Endothelial cell of umbilical vein (primary cell): ENCODE measurements around the gene CD320. TPM values are rescaled to one million over a fixed set of nuclear protein-coding genes. Genes with fewer than 3 reads are reported as not detected.

Source experiments
- BruUV-seq: library from RNA; stranded (reverse); fragments of 400-500 nt; replicated peaks from 2 replicates; lab custom pipeline; 2021; lab: Mats Ljungman, UMichigan
- CTCF ChIA-PET: fragments of 300-600, 350-600 bp; sonication (Branson Sonifier 250); formaldehyde crosslinking; loops from one replicate; lab custom pipeline; 2021; ENCODE audit warnings: antibody characterized with exemption, inconsistent platforms; lab: Charles Lee
- POLR2A ChIA-PET: fragments of 300-600, 350-600 bp; sonication (Branson Sonifier 250); formaldehyde crosslinking; loops from one replicate; lab custom pipeline; 2021; ENCODE audit warnings: antibody characterized with exemption, inconsistent platforms; lab: Charles Lee
- DNase-seq: peaks from one replicate; pipeline ENCODE4 v3.0.0-alpha.2; 2011; ENCODE audit warnings: low read depth, low spot score
- FAIRE-seq: peaks from 2 replicates; lab custom pipeline; 2011; peaks lifted over from hg19 to GRCh38; lab: Jason Lieb, UNC
- H2AFZ ChIP-seq: 2 replicates; pipeline ENCODE4 v1.6.0; 2012; ENCODE audit warnings: low read depth, low read length, control low read depth, inconsistent platforms
- H3K27ac ChIP-seq: 2 replicates; pipeline ENCODE4 v1.5.1; 2011; ENCODE audit warnings: low read depth, mild to moderate bottlenecking, control low read depth, low read length, moderate library complexity; ENCODE audit not compliant: insufficient read depth
- H3K27me3 ChIP-seq, 2 experiments: 2 replicates each; pipeline versions ENCODE4 v1.6.0 to v1.6.1; 2011; ENCODE audit warnings: low read length in 2 of 2, mixed read lengths in 1 of 2; ENCODE audit not compliant: control insufficient read depth in 2 of 2, insufficient read depth in 2 of 2
- H3K36me3 ChIP-seq, 2 experiments: 2 replicates in 1 of 2; 3 replicates in 1 of 2; pipeline ENCODE4 v1.5.1; 2011; ENCODE audit warnings: low read length in 2 of 2, mild to moderate bottlenecking in 1 of 2, moderate library complexity in 1 of 2; ENCODE audit not compliant: control insufficient read depth in 2 of 2, insufficient read depth in 2 of 2; ENCODE audit errors: extremely low read depth in 1 of 2
- H3K4me1 ChIP-seq: 3 replicates; pipeline ENCODE4 v1.5.1; 2011; ENCODE audit warnings: mild to moderate bottlenecking, low read length; ENCODE audit not compliant: control insufficient read depth, insufficient read depth; ENCODE audit errors: extremely low read depth
- H3K4me2 ChIP-seq: 2 replicates; pipeline ENCODE4 v1.6.1; 2011; ENCODE audit warnings: low read length, control low read depth, mixed read lengths; ENCODE audit not compliant: insufficient read depth
- H3K4me3 ChIP-seq, 3 experiments: fragments of 200-600 bp in 1 of 3; sonication (generic), shearing (Covaris generic) in 1 of 3; replicated peaks in 1 of 3; 2 replicates each; pipeline ENCODE4 v1.5.1; 2011 to 2016; ENCODE audit warnings: control low read depth in 3 of 3, low read length in 3 of 3, mild to moderate bottlenecking in 2 of 3, inconsistent platforms in 1 of 3, low read depth in 1 of 3, moderate library complexity in 1 of 3; ENCODE audit not compliant: insufficient read depth in 1 of 3
- H3K79me2 ChIP-seq: 2 replicates; pipeline ENCODE4 v1.6.0; 2012; ENCODE audit warnings: low read length, inconsistent platforms; ENCODE audit not compliant: control insufficient read depth, insufficient read depth
- H3K9ac ChIP-seq: replicated peaks from 2 replicates; pipeline ENCODE3; 2011; ENCODE audit warnings: low read length, control low read depth; ENCODE audit not compliant: insufficient read depth; ENCODE audit errors: extremely low read depth
- H3K9me1 ChIP-seq: replicated peaks from 3 replicates; pipeline ENCODE4 v1.6.0; 2011; ENCODE audit warnings: mild to moderate bottlenecking, low read length; ENCODE audit not compliant: control insufficient read depth, insufficient read depth; ENCODE audit errors: extremely low read depth
- H3K9me3 ChIP-seq: replicated peaks from 2 replicates; pipeline ENCODE4 v1.5.1; 2012; ENCODE audit warnings: low read length, inconsistent platforms; ENCODE audit not compliant: control insufficient read depth, insufficient read depth
- H4K20me1 ChIP-seq: replicated peaks from 2 replicates; pipeline ENCODE3; 2011; ENCODE audit warnings: mild to moderate bottlenecking, low read length; ENCODE audit not compliant: control insufficient read depth, insufficient read depth; ENCODE audit errors: extremely low read depth
- EZH2 ChIP-seq: IDR thresholded peaks from 2 replicates; pipeline ENCODE4 v1.6.1; 2012; ENCODE audit warnings: borderline replicate concordance, low read depth, mild to moderate bottlenecking, moderate library complexity, low read length, inconsistent platforms; ENCODE audit not compliant: severe bottlenecking
- FOS ChIP-seq: IDR thresholded peaks from 2 replicates; pipeline ENCODE4 v1.6.1; 2011; ENCODE audit warnings: mild to moderate bottlenecking, low read length, moderate library complexity, borderline replicate concordance; ENCODE audit not compliant: insufficient read depth
- GATA2 ChIP-seq: IDR thresholded peaks from 2 replicates; pipeline ENCODE4 v1.7.0; 2011; ENCODE audit warnings: low read depth, mild to moderate bottlenecking, moderate library complexity, mixed read lengths, low read length; ENCODE audit not compliant: insufficient read length, insufficient read depth
- JUN ChIP-seq: IDR thresholded peaks from 2 replicates; pipeline ENCODE4 v1.6.1; 2011; ENCODE audit warnings: borderline replicate concordance, low read depth; ENCODE audit not compliant: insufficient read length, insufficient read depth
- MYC ChIP-seq: IDR thresholded peaks from one replicate; pipeline ENCODE4 v1.6.1; 2011; ENCODE audit warnings: mild to moderate bottlenecking, low read depth, low read length
- POLR2A ChIP-seq: IDR thresholded peaks from 2 replicates; pipeline ENCODE4 v1.6.1; 2012; ENCODE audit warnings: low read depth, mild to moderate bottlenecking, control low read depth, low read length
- POLR2AphosphoS5 ChIP-seq: IDR thresholded peaks from 2 replicates; pipeline ENCODE4 v1.6.1; 2012; ENCODE audit warnings: low read depth, mild to moderate bottlenecking, control low read depth, low read length, moderate library complexity; ENCODE audit not compliant: insufficient read depth
- dilution Hi-C: fragments of 300-500 bp; cut with MboI; formaldehyde crosslinking; loops from one replicate; pipeline ENCODE4 v1.15.0; 2019; ENCODE audit warnings: low sequenced_read_pairs; ENCODE audit not compliant: extremely low pct_ligation_motif_present
- intact Hi-C: fragments of 100-400 bp; cut with micrococcal nuclease; formaldehyde crosslinking; loops from one replicate; pipeline ENCODE4 v1.10.0; 2022
- polyA plus RNA-seq, 4 experiments: library from polyadenylated mRNA; depleted of rRNA in 3 of 4; stranded (reverse) in 3 of 4; unstranded in 1 of 4; fragments of >200 nt; gene quantifications; 2 replicates each; pipeline versions ENCODE4 v1.2.1 to v1.2.3, GENCODE V29; 2011 to 2012; ENCODE audit warnings: missing spikeins in 1 of 4
- total RNA-seq: library from RNA; stranded (reverse); gene quantifications from 2 replicates; pipeline ENCODE4 v1.2.3, GENCODE V29; 2021
- TF ChIP-seq, protein P1 (sequence below): IDR thresholded peaks from 2 replicates; pipeline ENCODE4 v1.6.1; 2011; ENCODE audit not compliant: insufficient read depth, insufficient read length
- TF ChIP-seq, protein P2 (sequence below), 2 donors: IDR thresholded peaks; 1 replicate in 1 of 2; 2 replicates in 1 of 2; pipeline ENCODE4 v1.5.1; 2011; ENCODE audit warnings: low read length in 2 of 2, mild to moderate bottlenecking in 2 of 2, moderate library complexity in 2 of 2, control low read depth in 1 of 2, inconsistent platforms in 1 of 2, low read depth in 1 of 2; ENCODE audit not compliant: insufficient read depth in 1 of 2; ENCODE audit errors: extremely low read depth in 1 of 2

CD320 gene
- total and polyA plus RNA-seq, 2 donors (not counting 3 experiments of a cell fraction or from before 2014, with no cell fraction given): 84.9 to 190 TPM

DNA sequence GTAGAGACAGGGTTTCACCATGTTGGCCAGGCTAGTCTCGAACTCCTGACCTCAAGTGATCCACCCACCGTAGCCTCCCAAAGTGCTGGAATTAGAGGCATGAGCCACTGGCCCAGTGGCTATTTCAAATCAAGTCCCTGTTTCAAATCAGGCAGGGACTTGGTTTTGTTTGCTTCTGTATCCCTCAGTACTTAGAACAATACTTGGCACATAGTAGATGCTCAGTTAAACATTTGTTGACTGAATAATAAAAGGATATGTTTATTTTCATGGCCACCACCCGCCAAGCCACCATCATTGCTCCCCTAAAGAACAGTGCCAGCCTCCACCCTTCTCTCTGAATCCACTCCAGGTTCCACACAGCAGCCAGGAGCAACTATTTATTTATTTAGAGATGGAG is 17.3 kb upstream of the CD320 start:
- ChIA-PET CTCF (no interaction called here), POLR2A (no interaction called here)
- peaks cover 26% of the 10 kb centered on the region for H3K79me2 ChIP-seq
- H3K4me2 ChIP-seq: no peak overlapping the region
- DNase-seq: no peak
- H3K27me3 ChIP-seq: no peaks in the 10 kb centered on the region
- no peak for TF ChIP-seq MYC
- no peak for TF ChIP-seq EZH2
- no peak for TF ChIP-seq GATA2
- no peak for TF ChIP-seq POLR2AphosphoS5
- TF ChIP-seq JUN: no peak
- no peak for TF ChIP-seq FOS
- no peak for TF ChIP-seq POLR2A
- TF ChIP-seq, protein P1, sequence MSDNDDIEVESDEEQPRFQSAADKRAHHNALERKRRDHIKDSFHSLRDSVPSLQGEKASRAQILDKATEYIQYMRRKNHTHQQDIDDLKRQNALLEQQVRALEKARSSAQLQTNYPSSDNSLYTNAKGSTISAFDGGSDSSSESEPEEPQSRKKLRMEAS: no peak
- TF ChIP-seq, protein P2, sequence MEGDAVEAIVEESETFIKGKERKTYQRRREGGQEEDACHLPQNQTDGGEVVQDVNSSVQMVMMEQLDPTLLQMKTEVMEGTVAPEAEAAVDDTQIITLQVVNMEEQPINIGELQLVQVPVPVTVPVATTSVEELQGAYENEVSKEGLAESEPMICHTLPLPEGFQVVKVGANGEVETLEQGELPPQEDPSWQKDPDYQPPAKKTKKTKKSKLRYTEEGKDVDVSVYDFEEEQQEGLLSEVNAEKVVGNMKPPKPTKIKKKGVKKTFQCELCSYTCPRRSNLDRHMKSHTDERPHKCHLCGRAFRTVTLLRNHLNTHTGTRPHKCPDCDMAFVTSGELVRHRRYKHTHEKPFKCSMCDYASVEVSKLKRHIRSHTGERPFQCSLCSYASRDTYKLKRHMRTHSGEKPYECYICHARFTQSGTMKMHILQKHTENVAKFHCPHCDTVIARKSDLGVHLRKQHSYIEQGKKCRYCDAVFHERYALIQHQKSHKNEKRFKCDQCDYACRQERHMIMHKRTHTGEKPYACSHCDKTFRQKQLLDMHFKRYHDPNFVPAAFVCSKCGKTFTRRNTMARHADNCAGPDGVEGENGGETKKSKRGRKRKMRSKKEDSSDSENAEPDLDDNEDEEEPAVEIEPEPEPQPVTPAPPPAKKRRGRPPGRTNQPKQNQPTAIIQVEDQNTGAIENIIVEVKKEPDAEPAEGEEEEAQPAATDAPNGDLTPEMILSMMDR (IDR thresholded peaks at IDR 0.05; ENCODE audit: extremely low read depth in 1 of 2, insufficient read depth in 1 of 2, low read depth in 1 of 2, low read length in 2 of 2): no peak
- H3K9ac ChIP-seq: no peak overlapping the region
- no TSS peak for BruUV-seq
- H3K4me1 ChIP-seq: peaks cover 18% of the 10 kb centered on the region
- intact Hi-C loops: no loop called here
- peaks cover 5 to 11% of the 10 kb centered on the region in 2 experiments for H3K36me3 ChIP-seq
- no peak overlapping the region for H3K27ac ChIP-seq
- no peaks in the 10 kb centered on the region for H3K9me1 ChIP-seq
- H4K20me1 ChIP-seq: no peaks in the 10 kb centered on the region
- FAIRE-seq: no peak
- no peak overlapping the region for H3K4me3 ChIP-seq
- H3K9me3 ChIP-seq: no peaks in the 10 kb centered on the region
- dilution Hi-C loops: no loop called here
- no peak overlapping the region for H2AFZ ChIP-seq
